C4-2B (cell line): ENCODE data around the gene CYB5R3.

Source experiments
- H3K27ac ChIP-seq: fragments of 450-650 bp; 2 replicates; pipeline ENCODE4 v1.5.1; 2017
- CTCF ChIP-seq: fragments of 450-650 bp; conservative IDR thresholded peaks from 2 replicates; pipeline ENCODE4 v1.5.1; 2017; ENCODE audit warnings: mild to moderate bottlenecking
- ZFX ChIP-seq: fragments of 450-650 bp; IDR thresholded peaks from 2 replicates; pipeline ENCODE4 v1.6.1; 2017

CYB5R3 gene

DNA sequence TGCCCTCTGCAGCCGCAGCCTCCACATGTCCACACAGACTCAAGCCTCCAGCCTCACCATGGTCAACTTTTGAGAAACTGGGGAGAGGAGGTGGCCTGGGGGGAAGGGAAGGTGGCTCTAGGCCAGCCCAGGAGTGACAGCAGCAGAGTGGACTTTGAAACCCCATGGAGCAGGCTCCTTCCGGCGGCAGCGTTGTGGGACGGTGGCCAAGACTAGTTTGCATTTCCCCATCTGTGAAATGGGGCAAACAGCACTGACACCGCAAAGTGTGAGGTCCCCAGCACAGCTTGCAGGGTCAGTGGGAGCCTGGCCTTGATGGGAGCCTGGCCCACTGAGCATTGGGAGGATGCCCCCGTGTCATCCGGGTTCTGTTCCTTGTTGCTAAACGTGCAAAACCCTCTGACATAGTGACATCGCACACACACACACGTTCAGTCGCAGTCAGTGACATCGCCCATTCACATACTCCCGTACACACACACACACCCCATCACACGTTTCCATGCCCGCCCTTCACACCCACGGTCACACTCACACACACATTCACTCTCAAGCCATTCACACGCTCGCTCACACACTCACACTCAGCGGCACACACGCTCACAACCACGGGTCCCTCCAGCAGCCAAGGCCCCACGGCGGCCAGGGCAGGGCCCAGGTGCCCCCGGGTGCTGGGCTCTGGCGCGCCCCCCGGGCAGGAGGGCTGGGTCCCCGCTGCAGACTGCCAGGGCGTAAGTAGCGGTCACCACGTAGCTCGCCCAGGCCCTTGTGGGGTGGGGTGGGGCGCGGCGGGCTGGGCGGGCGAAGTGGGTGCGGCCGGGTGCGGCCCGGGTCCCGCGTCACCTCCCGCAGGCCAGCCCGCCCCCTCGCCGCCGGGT is 585 bp downstream of the CYB5R3 start:
- TF ChIP-seq ZFX = no peak
- TF ChIP-seq CTCF = no peak
- peak overlapping the region; percentile 74 for H3K27ac ChIP-seq

DNA sequence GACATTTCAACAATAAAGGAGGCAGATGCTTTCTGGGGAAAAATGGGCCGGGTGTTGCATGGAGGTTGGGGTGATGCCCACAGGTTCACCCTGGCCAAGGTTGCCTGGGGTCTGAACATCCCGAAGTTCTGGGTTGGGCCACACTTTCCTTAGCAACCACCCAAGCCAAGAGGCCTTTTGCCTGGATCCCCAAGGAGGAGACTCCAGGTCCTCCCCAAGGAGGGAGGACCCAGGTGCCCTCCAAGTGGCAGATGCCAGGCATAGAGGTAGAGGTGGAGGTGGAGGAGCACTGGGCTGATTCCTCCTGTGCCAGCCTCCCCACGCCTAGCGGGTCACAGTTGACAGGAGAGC is 1.2 kb downstream of the CYB5R3 start:
- H3K27ac ChIP-seq = peak overlapping the region; percentile 74
- TF ChIP-seq ZFX (no peak), CTCF (no peak)

DNA sequence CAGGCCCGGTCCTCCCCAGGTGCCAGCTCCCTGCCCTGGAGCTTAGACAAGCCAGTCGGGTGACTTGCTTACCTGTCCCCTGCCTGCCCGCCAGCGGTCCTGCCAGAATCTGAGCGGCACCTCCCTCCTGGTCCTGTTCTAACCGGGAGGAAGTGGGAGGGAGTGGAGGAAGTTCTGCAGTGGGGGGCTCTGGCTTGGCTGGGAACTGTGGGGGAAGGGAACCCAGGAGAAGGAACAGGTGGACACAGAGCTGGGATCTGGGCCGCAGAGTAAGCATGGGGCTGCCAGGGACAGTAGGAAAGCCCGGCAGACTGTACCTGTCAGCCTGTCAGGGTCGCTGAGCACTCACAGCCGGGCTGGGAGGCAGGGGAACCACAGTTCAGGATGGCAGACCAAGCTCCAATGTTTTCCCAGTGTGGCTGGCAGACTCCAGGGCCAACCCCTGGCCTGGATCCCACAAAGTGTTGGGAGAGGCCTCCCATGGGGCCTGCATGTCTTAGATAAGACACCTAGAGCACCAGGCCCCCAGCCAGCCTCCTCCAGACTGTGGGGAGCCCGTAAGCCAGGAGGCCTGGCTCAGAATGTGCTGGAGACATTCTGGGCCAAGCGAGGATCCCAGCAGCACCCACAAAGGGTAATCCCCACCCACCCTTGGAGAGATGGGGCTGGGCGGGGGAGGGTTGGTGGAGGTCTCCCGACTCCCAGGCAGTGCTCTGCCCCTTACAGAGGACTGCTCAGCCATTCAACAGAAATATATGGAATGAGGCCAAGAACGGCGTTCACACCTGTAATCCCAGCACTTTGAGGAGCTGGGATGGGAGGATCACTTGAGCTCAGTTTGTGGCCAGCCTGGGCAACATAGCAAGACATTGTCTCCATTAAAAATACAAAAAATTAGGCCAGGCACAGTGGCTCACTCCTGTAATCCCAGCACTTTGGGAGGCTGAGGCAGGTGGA is 2.3 kb downstream of the CYB5R3 start:
- H3K27ac ChIP-seq = peak overlapping the region; percentile 67
- TF ChIP-seq CTCF = no peak
- TF ChIP-seq ZFX = no peak

GRCh38 chr22:42645938-42646568 is 3.1 kb downstream of the CYB5R3 start:
- H3K27ac ChIP-seq = peak overlapping the region; percentile 67
- TF ChIP-seq ZFX (no peak), CTCF (no peak)

- peak overlapping the region; percentile 67 for H3K27ac ChIP-seq
- no peak for TF ChIP-seq ZFX
Observed at GRCh38 chr22:42645341-42645937, 3.8 kb downstream of the CYB5R3 start.

DNA sequence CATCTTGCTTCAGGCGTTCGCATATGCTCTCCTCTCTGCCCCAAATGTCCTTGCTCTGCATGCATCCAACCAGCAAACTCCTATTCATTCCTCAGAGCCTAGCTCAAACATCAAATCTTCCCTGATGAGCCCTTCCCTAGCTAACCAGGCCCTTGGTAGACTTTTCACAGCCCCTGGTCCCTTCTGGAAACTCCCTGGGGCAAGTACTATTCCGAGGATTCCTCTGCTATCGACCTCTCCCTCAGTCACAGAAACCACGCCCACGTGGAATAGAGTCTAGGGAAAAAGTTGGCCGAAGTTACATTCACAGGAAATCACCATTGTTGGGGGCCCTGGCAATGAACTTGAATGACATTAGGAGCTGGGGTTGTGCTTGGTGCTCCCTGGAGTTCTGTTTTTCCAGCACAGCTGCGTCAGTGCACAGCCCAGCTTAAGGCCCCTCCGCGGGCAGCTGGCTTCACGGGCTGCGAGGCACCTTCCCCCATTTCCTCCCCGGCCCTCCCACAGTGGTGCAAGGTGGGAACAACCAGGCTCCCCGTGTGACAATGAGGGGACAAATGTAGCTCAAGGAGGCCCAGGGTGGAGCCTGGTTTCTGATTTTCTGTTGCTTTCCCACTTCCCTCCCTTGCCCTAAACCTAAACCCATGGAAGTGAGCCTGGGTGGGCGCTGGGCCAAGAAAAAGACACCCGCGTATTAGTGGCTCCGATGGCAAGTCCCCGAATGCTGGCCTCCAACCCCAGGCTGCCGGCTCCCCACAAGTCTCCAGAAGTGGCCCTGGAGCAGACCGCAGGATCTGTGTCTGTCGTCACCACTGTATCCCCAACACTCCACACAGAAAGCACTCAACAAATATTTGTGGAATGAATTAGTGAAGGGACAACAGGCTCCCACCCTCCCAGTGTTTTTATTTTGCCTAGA is 4.5 kb downstream of the CYB5R3 start:
- H3K27ac ChIP-seq = peak overlapping the region; percentile 67; the same call in 1 of the 2 replicates
- TF ChIP-seq CTCF (no peak), ZFX (no peak)
